Heart left ventricle (tissue), 13 donors: ENCODE data around the gene SYCN.

Source experiments
- CTCF ChIP-seq, 12 donors: fragments of 200-600 bp; sonication (generic) in 4 of 12; IDR thresholded peaks; one replicate each; pipeline versions ENCODE4 v1.5.0 to v1.8.0; 2018 to 2022; ENCODE audit warnings: antibody characterized with exemption in 12 of 12, mild to moderate bottlenecking in 5 of 12
- POLR2A ChIP-seq, 2 donors: fragments of 450-650 bp; IDR thresholded peaks; one replicate each; pipeline ENCODE4 v1.6.1; 2017; ENCODE audit warnings: antibody characterized with exemption in 2 of 2, mild to moderate bottlenecking in 2 of 2, moderate library complexity in 2 of 2
- donor health status: ischemic (EF 13 %, LVEDD 7.1; RV severe dilation, severe dysfunction).
- donor health status: DM: no; HTN: yes; CAD: no.
- donor health status: DM: no; HTN: no; CAD: no.
- donor health status: ischemic (EF 25% LVEDD 6.9; RV normal size, moderate dysfunction).
- donor health status: ischemic (EF 25% LVEDD 5.7; RV mildly dilated, moderate dysfunction).
- donor health status: ischemic (EF 35%, LVEDD 5.7; RV mildly dilated, moderate dysfunction).
- donor health status: nonischemic (EF 11% LVEDD 7.7; RV severe dilation, severe dysfunction).
- donor health status: DM: yes; HTN: yes; CAD: no.
- donor health status: PGD.
- donor health status: ischemic (EF 29% LVEDD 5.4; RV normal size, mild dysfunction).
- donor health status: nonischemic (EF 23%, LVEDD 6.1; RV moderate dilation, normal function).

GRCh38 chr19:39223703-39224279 lies 19.7 kb upstream of the SYCN start:
- TF ChIP-seq CTCF (IDR thresholded peaks at IDR 0.05) (no peak), POLR2A (IDR thresholded peaks at IDR 0.05) (no peak)
